Measurements from ENCODE around the gene PRKAG1.

Gene PRKAG1

GRCh38 chr12:49000346-49000745, 18.2 kb downstream of the PRKAG1 start:
- Histone ChIP-seq H3K4me2 (ENCODE audit: low read depth, low read length, poor library complexity, severe bottlenecking) (no peak overlapping the region), H3K9me2 (replicated peaks; ENCODE audit: low read depth, low read length) (no peaks in the 10 kb centered on the region), H2AFZ (ENCODE audit: low read length) (no peak overlapping the region), H3F3A (ENCODE audit: low read depth) (no peaks in the 10 kb centered on the region), H3K36me3 (ENCODE audit: insufficient read depth, low read length) (no peaks in the 10 kb centered on the region; the same call in 1 of the 2 replicates), H3K9ac (ENCODE audit: low read depth, low read length, poor library complexity, severe bottlenecking) (peak overlapping the region; percentile 61), H3K4me3 (ENCODE audit: low read length, poor library complexity, severe bottlenecking) (no peak overlapping the region), H3K27me3 (ENCODE audit: insufficient read depth, low read length, poor library complexity, severe bottlenecking) (no peaks in the 10 kb centered on the region), H3K79me2 (ENCODE audit: insufficient read depth, low read length) (no peaks in the 10 kb centered on the region), H3K4me1 (ENCODE audit: insufficient read depth, low read length, poor library complexity, severe bottlenecking) (peaks cover 8% of the 10 kb centered on the region), H4K20me1 (ENCODE audit: insufficient read depth, low read length, poor library complexity, severe bottlenecking) (no peaks in the 10 kb centered on the region), H3K9me3 (ENCODE audit: insufficient read depth, low read depth, low read length) (no peaks in the 10 kb centered on the region)
- TF ChIP-seq CTCF (conservative IDR thresholded peaks at IDR 0.05; ENCODE audit: low read length), result no peak
- TF ChIP-seq EZH2phosphoT487 (IDR thresholded peaks at IDR 0.05; ENCODE audit: borderline replicate concordance), result no peak

GRCh38 chr12:48999371-49000131, 19.0 kb downstream of the PRKAG1 start, which contains the start of gene DDN:
DDN (minus strand) TSS chr12:48999375; CDS start chr12:48999287, 88 bp downstream.
- no peaks in the 10 kb centered on the region for H3K27me3 ChIP-seq (ENCODE audit: insufficient read depth, low read length, poor library complexity, severe bottlenecking)
- peak within 1 kb of the TSS; percentile 68 for H3K4me3 ChIP-seq (ENCODE audit: low read length, poor library complexity, severe bottlenecking)

GRCh38 chr12:48998497-48999353, 19.9 kb downstream of the PRKAG1 start:
- no peaks in the 10 kb centered on the region for H3K27me3 ChIP-seq (ENCODE audit: insufficient read depth, low read length, poor library complexity, severe bottlenecking)
- TF ChIP-seq EZH2phosphoT487 (IDR thresholded peaks at IDR 0.05; ENCODE audit: borderline replicate concordance) (no peak), CTCF (conservative IDR thresholded peaks at IDR 0.05; ENCODE audit: low read length) (no peak)
- no peaks in the 10 kb centered on the region for H4K20me1 ChIP-seq (ENCODE audit: insufficient read depth, low read length, poor library complexity, severe bottlenecking)
- H3K79me2 ChIP-seq (ENCODE audit: insufficient read depth, low read length), result no peaks in the 10 kb centered on the region
- no peak overlapping the region for H2AFZ ChIP-seq (ENCODE audit: low read length)
- H3K9me3 ChIP-seq (ENCODE audit: insufficient read depth, low read depth, low read length), result no peaks in the 10 kb centered on the region
- peak overlapping the region; percentile 17 for H3K4me2 ChIP-seq (ENCODE audit: low read depth, low read length, poor library complexity, severe bottlenecking)
- H3K9ac ChIP-seq (ENCODE audit: low read depth, low read length, poor library complexity, severe bottlenecking), result no peak overlapping the region
- H3K36me3 ChIP-seq (ENCODE audit: insufficient read depth, low read length), result no peaks in the 10 kb centered on the region; the same call in 1 of the 2 replicates
- H3F3A ChIP-seq (ENCODE audit: low read depth), result no peaks in the 10 kb centered on the region
- peaks cover 8% of the 10 kb centered on the region for H3K4me1 ChIP-seq (ENCODE audit: insufficient read depth, low read length, poor library complexity, severe bottlenecking)
- H3K9me2 ChIP-seq (replicated peaks; ENCODE audit: low read depth, low read length), result no peaks in the 10 kb centered on the region
- H3K4me3 ChIP-seq (ENCODE audit: low read length, poor library complexity, severe bottlenecking), result peak overlapping the region; percentile 4

More at GRCh38 chr12:48999371-49000131, 19.0 kb downstream of the PRKAG1 start, which contains the start of gene DDN:
- Histone ChIP-seq H3K9ac (ENCODE audit: low read depth, low read length, poor library complexity, severe bottlenecking) (peak within 1 kb of the TSS; percentile 61), H2AFZ (ENCODE audit: low read length) (peak within 1 kb of the TSS; percentile 80), H3K9me3 (ENCODE audit: insufficient read depth, low read depth, low read length) (no peaks in the 10 kb centered on the region), H3F3A (ENCODE audit: low read depth) (no peaks in the 10 kb centered on the region), H3K79me2 (ENCODE audit: insufficient read depth, low read length) (no peaks in the 10 kb centered on the region), H4K20me1 (ENCODE audit: insufficient read depth, low read length, poor library complexity, severe bottlenecking) (no peaks in the 10 kb centered on the region), H3K36me3 (ENCODE audit: insufficient read depth, low read length) (no peaks in the 10 kb centered on the region; the same call in 1 of the 2 replicates), H3K4me2 (ENCODE audit: low read depth, low read length, poor library complexity, severe bottlenecking) (peak within 1 kb of the TSS; percentile 91), H3K9me2 (replicated peaks; ENCODE audit: low read depth, low read length) (no peaks in the 10 kb centered on the region), H3K4me1 (ENCODE audit: insufficient read depth, low read length, poor library complexity, severe bottlenecking) (peaks cover 8% of the 10 kb centered on the region)
- TF ChIP-seq CTCF (conservative IDR thresholded peaks at IDR 0.05; ENCODE audit: low read length) (no peak; the same call in 1 of the 2 replicates), EZH2phosphoT487 (IDR thresholded peaks at IDR 0.05; ENCODE audit: borderline replicate concordance) (no peak)

All from Loucy (cell line).